Brain microvascular endothelial cell (primary cell): Measurements from ENCODE around the gene SF3B5.
"Not testable (repeated sequence)": the region's sequence is repeated elsewhere in the genome, so short reads cannot be mapped to it uniquely, and the experiment has no call there.

Source experiments
- DNase-seq: peaks from one replicate; pipeline ENCODE4 v3.0.0-alpha.2; 2020
- H3K27ac ChIP-seq: fragments of 250-450 bp; sonication (Bioruptor Pico); 2 replicates; pipeline ENCODE4 v1.5.1; 2020; ENCODE audit warnings: mild to moderate bottlenecking, moderate library complexity
- H3K27me3 ChIP-seq: fragments of 250-450 bp; sonication (Bioruptor Pico); replicated peaks from 2 replicates; pipeline ENCODE4 v1.5.1; 2020; ENCODE audit warnings: mild to moderate bottlenecking
- H3K36me3 ChIP-seq: fragments of 250-450 bp; sonication (Bioruptor Pico); replicated peaks from 2 replicates; pipeline ENCODE4 v1.5.1; 2020; ENCODE audit warnings: mild to moderate bottlenecking
- H3K4me3 ChIP-seq: 2 replicates; pipeline ENCODE4 v1.5.1; 2011; ENCODE audit warnings: low read depth, mild to moderate bottlenecking, control low read depth, low read length, moderate library complexity
- in situ Hi-C: cut with HindIII; loops from 2 replicates; pipeline ENCODE4 v1.10.0; 2017; ENCODE audit warnings: low sequenced_read_pairs, low pct_ligation_motif_present
- TF ChIP-seq, protein P1 (sequence below): IDR thresholded peaks from 2 replicates; pipeline ENCODE4 v1.5.1; 2011; ENCODE audit warnings: low read depth, mild to moderate bottlenecking, moderate library complexity, low read length, control low read depth, inconsistent platforms; ENCODE audit errors: missing control alignments

SF3B5 gene

DNA sequence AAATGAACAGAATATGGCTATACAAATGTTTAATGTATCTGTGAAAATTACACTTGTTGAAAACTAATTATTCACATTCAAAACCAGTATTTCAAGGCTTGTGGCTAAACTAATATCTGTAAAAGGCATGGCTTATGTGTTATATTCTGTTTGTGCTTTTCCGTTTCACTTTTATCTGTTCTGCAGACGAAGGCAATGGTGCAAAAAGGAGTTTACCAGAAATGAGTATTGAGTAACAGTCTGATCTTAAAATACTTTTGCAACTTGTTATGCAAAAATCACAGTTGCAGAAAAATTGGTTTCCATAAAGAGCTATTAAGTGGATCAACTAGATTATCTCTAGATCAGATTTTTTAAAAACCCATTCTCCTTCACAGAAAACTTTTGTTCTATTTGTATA, 45.5 kb upstream of the SF3B5 start:
- H3K27me3 ChIP-seq: no peaks in the 10 kb centered on the region
- TF ChIP-seq, protein P1, sequence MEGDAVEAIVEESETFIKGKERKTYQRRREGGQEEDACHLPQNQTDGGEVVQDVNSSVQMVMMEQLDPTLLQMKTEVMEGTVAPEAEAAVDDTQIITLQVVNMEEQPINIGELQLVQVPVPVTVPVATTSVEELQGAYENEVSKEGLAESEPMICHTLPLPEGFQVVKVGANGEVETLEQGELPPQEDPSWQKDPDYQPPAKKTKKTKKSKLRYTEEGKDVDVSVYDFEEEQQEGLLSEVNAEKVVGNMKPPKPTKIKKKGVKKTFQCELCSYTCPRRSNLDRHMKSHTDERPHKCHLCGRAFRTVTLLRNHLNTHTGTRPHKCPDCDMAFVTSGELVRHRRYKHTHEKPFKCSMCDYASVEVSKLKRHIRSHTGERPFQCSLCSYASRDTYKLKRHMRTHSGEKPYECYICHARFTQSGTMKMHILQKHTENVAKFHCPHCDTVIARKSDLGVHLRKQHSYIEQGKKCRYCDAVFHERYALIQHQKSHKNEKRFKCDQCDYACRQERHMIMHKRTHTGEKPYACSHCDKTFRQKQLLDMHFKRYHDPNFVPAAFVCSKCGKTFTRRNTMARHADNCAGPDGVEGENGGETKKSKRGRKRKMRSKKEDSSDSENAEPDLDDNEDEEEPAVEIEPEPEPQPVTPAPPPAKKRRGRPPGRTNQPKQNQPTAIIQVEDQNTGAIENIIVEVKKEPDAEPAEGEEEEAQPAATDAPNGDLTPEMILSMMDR: no peak
- H3K36me3 ChIP-seq: no peaks in the 10 kb centered on the region
- no peak overlapping the region for H3K4me3 ChIP-seq
- no peak for DNase-seq
- H3K27ac ChIP-seq: no peak overlapping the region
- in situ Hi-C loops: no loop called here

GRCh38 chr6:144139817-144140216, 44.4 kb upstream of the SF3B5 start:
- DNase-seq: no peak
- TF ChIP-seq, protein P1: no peak
- H3K27me3 ChIP-seq: no peaks in the 10 kb centered on the region
- H3K4me3 ChIP-seq: no peak overlapping the region
- in situ Hi-C loops: no loop called here
- no peak overlapping the region for H3K27ac ChIP-seq
- no peaks in the 10 kb centered on the region for H3K36me3 ChIP-seq

- in situ Hi-C loops: no loop called here
- no peak overlapping the region for H3K27ac ChIP-seq
Measured at GRCh38 chr6:144138542-144138941, 43.2 kb upstream of the SF3B5 start.

DNA sequence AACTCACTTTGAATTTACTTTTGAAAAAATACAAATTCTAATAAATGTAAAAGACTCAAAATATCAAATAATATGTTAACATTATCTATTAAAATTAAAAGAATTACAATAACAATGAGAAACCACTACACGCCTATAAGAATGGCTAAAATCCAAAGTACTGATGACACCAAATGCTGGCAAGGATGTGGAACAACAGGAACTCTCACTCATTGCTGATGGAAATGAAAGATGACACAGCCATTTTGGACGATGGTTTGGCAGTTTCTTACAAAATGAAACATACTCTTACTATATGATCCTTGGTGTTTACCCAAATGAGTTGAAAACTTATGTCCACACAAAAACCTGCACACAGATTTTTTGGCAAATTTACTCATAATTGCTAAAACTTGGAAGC, 39.4 kb upstream of the SF3B5 start:
- TF ChIP-seq, protein P1: no peak
- H3K4me3 ChIP-seq: no peak overlapping the region
- no peaks in the 10 kb centered on the region for H3K36me3 ChIP-seq
- H3K27me3 ChIP-seq: no peaks in the 10 kb centered on the region
- in situ Hi-C loops: no loop called here
- no peak for DNase-seq
- no peak overlapping the region for H3K27ac ChIP-seq

More at GRCh38 chr6:144138542-144138941, 43.2 kb upstream of the SF3B5 start:
- DNase-seq: no peak
- H3K27me3 ChIP-seq: no peaks in the 10 kb centered on the region
- no peak overlapping the region for H3K4me3 ChIP-seq
- no peaks in the 10 kb centered on the region for H3K36me3 ChIP-seq
- TF ChIP-seq, protein P1: no peak

DNA sequence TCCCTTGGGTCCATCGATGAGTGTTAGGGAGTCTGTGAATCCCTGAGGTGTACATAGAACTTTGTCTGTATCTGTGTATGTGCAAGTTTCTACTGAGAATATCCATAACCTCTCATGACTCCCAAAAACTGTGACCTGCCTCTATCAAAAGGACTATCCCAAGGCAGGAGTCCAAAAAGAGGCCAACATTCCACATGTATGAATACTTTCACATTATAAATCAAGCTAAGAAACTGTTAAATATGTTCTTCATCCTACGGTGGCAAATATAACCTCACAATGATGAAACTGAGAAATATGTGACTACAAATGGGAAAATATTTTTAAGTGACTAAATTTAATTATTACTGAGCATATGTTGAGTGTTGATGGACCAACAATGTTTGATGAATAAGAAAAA, 38.8 kb upstream of the SF3B5 start:
- no peak overlapping the region for H3K27ac ChIP-seq
- no peak overlapping the region for H3K4me3 ChIP-seq
- in situ Hi-C loops: no loop called here
- no peak for DNase-seq
- H3K36me3 ChIP-seq: no peaks in the 10 kb centered on the region
- TF ChIP-seq, protein P1: no peak
- no peaks in the 10 kb centered on the region for H3K27me3 ChIP-seq

DNA sequence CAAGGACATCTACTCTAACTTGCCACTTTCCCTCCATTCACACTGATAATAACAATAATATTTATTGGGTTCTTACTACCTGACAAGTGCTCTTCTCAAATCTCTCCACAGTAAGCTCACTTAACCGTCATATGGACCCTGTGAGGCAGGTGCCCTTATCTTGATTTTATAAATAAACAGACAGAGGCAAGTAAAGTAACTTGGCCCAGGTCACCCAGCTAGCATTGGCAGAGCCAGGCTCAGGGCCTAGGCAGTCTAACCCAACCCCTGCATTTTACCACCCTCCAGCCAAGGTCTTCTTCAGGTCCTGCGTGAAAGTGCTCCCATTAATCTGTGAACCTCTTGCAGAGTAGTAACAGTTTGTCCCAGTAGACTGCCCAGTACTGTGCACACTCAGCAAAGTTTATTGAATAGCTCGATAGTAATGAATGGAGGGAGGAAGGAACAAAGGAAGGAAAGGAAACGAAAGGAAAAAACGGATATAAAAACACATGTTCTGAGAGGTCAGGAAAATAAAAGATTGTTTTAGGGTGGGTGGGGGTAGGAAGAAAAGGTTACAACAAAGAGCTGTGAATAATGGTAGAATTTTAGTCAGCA, 38.0 kb upstream of the SF3B5 start:
- in situ Hi-C loops: no loop called here
- TF ChIP-seq, protein P1: no peak

DNA sequence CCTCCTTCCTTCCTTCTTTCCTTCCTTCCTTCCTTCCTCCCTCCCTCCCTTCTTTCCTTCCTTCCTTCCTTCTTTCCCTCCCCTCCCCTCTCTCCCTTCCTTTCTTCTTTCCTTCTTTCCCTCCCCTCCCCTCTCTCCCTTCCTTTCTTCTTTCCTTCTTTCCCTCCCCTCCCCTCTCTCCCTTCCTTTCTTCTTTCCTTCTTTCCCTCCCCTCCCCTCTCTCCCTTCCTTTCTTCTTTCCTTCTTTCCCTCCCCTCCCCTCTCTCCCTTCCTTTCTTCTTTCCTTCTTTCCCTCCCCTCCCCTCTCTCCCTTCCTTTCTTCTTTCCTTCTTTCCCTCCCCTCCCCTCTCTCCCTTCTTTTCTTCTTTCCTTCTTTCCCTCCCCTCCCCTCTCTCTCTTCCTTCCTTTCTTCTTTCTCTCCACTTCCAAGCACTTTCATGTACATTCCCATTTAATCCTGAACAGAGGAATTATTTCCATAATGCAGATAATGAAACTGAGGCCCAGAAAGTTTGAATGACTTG, 36.9 kb upstream of the SF3B5 start:
- DNase-seq, H3K27ac ChIP-seq, H3K36me3 ChIP-seq, in situ Hi-C loops, H3K27me3 ChIP-seq, H3K4me3 ChIP-seq: not testable (repeated sequence)

More for the DNA sequence above, 38.0 kb upstream of the SF3B5 start:
- Histone ChIP-seq H3K27ac (no peak overlapping the region), H3K27me3 (no peaks in the 10 kb centered on the region), H3K36me3 (no peaks in the 10 kb centered on the region), H3K4me3 (no peak overlapping the region)
- DNase-seq: no peak
